Fibroblast of the aortic adventitia (primary cell): Measurements from ENCODE around the gene SV2B. TPM values are rescaled to one million over a fixed set of nuclear protein-coding genes. Genes with fewer than 3 reads are reported as not detected.
"Not testable (repeated sequence)": the region's sequence is repeated elsewhere in the genome, so short reads cannot be mapped to it uniquely, and the experiment has no call there.

ENCODE experiments used
- DNase-seq: peaks from one replicate; pipeline ENCODE4 v3.0.0-alpha.2; 2010; ENCODE audit warnings: low read depth
- H3K4me3 ChIP-seq: 2 replicates; pipeline ENCODE4 v1.5.1; 2011; ENCODE audit warnings: low read depth, mild to moderate bottlenecking, control low read depth, low read length, moderate library complexity
- total RNA-seq: library from RNA; depleted of rRNA; stranded (reverse); fragments of >200 nt; gene quantifications from 2 replicates; pipeline ENCODE4 v1.2.3, GENCODE V29; 2012; ENCODE audit warnings: low replicate concordance
- TF ChIP-seq, protein P1 (sequence below): IDR thresholded peaks from 2 replicates; pipeline ENCODE4 v1.5.1; 2011; ENCODE audit warnings: mild to moderate bottlenecking, low read length, control low read depth, inconsistent platforms; ENCODE audit not compliant: insufficient read depth

Gene SV2B
- total RNA-seq, 1 donor: not detected

DNA sequence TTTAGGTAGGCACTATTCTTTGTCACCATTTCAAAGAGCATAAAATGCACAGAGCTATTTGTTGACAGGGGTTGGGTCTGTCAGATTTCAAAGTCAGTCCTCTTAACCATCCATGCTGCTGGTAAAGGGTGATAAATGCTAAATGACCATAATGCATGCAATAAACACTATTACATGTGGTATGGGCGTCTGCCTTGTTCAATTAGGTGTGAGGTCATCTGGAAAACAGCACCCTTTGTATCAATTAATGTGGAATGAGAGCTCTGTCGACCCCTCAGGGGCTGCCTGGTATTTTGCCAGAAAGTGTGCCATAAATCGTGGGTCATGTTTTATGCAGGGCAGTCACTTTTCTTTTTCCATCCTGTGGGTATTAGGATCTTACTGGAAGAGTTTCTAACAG, 235.6 kb downstream of the SV2B start:
- no peak for DNase-seq
- TF ChIP-seq, protein P1, sequence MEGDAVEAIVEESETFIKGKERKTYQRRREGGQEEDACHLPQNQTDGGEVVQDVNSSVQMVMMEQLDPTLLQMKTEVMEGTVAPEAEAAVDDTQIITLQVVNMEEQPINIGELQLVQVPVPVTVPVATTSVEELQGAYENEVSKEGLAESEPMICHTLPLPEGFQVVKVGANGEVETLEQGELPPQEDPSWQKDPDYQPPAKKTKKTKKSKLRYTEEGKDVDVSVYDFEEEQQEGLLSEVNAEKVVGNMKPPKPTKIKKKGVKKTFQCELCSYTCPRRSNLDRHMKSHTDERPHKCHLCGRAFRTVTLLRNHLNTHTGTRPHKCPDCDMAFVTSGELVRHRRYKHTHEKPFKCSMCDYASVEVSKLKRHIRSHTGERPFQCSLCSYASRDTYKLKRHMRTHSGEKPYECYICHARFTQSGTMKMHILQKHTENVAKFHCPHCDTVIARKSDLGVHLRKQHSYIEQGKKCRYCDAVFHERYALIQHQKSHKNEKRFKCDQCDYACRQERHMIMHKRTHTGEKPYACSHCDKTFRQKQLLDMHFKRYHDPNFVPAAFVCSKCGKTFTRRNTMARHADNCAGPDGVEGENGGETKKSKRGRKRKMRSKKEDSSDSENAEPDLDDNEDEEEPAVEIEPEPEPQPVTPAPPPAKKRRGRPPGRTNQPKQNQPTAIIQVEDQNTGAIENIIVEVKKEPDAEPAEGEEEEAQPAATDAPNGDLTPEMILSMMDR: no peak
- H3K4me3 ChIP-seq: no peak overlapping the region

DNA sequence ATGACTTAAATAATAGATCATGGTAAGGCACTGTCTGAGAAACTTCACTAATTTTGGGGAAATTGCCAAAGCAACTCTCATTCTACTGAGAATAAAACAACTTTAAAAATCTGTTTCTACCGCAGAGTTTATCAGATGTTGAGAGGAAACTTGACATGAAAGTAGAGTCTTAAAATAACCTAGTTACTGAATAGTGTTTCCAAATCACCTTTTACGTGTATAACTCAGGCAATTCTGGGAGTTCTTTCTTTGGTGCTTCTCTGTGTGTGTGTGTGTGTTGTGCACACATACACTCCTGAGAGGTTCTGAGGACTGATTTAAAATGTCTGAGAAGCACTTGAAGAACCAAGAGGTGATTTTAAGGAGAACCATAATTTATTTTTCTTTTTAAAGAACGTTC, 236.6 kb downstream of the SV2B start:
- TF ChIP-seq, protein P1: no peak
- no peak for DNase-seq
- no peak overlapping the region for H3K4me3 ChIP-seq

DNA sequence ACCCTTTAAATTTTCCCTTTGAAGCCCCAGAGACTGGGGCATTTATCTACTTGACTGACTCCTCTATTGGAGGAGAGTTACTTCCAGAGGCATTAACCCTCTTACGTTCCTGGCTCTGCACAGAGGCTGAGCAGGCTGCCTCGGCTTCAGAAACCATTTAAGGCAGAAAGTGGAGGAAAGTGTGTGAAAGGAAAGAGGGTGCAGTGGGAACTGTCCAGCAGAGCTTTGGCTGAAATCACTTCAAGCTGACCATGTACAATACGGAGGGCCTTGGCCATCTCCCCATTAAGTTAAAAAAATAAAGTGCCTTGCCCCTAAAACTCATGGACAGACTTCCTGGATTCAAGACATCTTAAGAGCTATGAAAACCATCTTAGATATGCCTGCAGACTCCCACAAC, 238.7 kb downstream of the SV2B start:
- peak; percentile 51 for DNase-seq
- TF ChIP-seq, protein P1: no peak
- no peak overlapping the region for H3K4me3 ChIP-seq

DNA sequence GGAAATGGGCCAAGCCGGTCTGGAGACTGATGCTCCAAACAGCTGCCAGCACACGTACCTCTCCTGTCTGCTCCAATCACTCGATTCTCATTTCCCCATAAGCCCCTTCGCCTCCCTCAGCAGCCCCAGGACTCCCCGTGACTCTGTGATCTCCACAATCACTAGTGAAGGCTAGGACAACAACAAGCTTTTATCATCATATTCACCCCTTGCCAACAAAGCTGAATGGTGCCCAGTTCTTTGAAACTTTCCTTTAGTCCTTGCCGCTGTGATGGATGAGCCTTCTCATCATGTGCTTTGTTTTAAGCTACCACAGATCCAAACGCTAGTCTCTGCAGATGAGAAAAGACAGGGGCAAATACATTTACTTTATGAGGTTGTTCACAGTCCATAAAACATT, 242.0 kb downstream of the SV2B start:
- DNase-seq: no peak

DNA sequence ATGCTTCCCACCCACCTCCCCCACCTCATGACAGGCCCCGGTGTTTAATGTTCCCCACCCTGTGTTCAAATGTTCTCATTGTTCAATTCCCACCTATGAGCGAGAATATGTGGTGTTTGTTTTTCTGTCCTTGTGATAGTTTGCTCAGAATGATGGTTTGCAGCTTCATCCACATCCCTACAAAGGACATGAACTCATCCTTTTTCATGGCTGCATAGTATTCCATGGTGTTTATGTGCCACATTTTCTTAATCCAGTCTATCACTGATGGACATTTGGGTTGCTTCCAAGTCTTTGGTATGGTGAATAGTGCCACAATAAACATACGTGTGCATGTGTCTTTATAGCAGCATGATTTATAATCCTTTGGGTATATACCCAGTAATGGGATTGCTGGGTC, 244.9 kb downstream of the SV2B start:
- not testable (repeated sequence) for H3K4me3 ChIP-seq, DNase-seq

More for the DNA sequence above, 242.0 kb downstream of the SV2B start:
- no peak overlapping the region for H3K4me3 ChIP-seq
- TF ChIP-seq, protein P1: no peak

DNA sequence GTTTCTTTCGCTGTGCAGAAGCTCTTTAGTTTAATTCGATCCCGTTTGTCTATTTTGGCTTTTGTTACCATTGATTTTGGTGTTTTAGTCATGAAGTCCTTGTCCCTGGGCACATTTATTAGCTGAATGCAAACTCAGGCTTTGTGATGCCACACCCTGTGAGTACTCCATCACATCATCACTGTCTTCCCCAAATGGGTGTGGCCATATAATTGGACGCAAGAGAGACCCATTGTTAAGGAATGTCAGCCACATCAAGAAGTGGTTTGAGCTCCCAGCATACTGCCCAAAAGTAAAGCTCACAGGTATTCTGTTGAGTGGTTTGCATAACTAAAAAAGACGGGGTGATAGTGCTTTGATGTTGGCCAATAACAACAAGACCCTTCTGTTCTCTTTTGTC, 245.7 kb downstream of the SV2B start:
- no peak for DNase-seq
- no peak overlapping the region for H3K4me3 ChIP-seq
- TF ChIP-seq, protein P1: no peak

DNA sequence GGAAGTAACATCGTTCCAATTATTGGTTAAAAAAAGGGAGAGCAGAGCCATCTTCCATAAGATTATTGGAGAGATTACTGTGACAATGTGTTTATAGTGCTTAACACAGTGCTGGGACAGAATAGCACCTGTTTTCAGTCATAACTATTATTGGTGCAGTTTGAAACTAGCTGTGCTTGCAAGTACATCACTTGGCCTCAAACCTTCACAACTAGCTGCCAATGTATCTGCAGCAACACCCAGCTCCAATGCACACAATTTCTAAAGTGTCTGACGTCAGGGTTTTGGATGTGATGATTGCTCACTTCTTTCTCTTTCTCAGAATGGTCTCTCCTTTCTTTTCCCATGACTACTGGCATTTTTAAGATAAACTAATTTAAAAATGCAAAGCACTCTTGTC, 246.2 kb downstream of the SV2B start:
- TF ChIP-seq, protein P1: no peak
- no peak for DNase-seq
- no peak overlapping the region for H3K4me3 ChIP-seq
